Common myeloid progenitor, CD34-positive (primary cell): ENCODE measurements around the gene PSMD8.

Experiments used
- CTCF ChIA-PET: fragments of 350-600 bp; sonication (Branson Sonifier 250); formaldehyde crosslinking; loops from one replicate; lab custom pipeline; 2021; ENCODE audit warnings: antibody characterized with exemption; lab: Charles Lee
- POLR2A ChIA-PET: fragments of 350-600 bp; sonication (Branson Sonifier 250); formaldehyde crosslinking; loops from one replicate; lab custom pipeline; 2021; ENCODE audit warnings: antibody characterized with exemption; lab: Charles Lee
- DNase-seq, 3 donors: peaks; one replicate each; pipeline versions ENCODE4 v3.0.0 to v3.0.0-alpha.2; 2013
- H3K27ac ChIP-seq, 2 experiments: 1 replicate in 1 of 2; 2 replicates in 1 of 2; pipeline ENCODE4 v1.7.0; 2013; ENCODE audit warnings: inconsistent platforms in 2 of 2, low read length in 2 of 2, mild to moderate bottlenecking in 2 of 2, low read depth in 1 of 2, moderate library complexity in 1 of 2; ENCODE audit not compliant: severe bottlenecking in 2 of 2, insufficient read depth in 1 of 2, poor library complexity in 1 of 2
- H3K27me3 ChIP-seq, 5 experiments: replicated peaks in 2 of 5; 1 replicate in 3 of 5; 2 replicates in 2 of 5; pipeline versions ENCODE4 v1.6.1 to v1.7.0; 2013; ENCODE audit warnings: low read length in 4 of 5, mild to moderate bottlenecking in 2 of 5, moderate library complexity in 2 of 5, inconsistent platforms in 1 of 5; ENCODE audit not compliant: insufficient read depth in 5 of 5, control insufficient read depth in 4 of 5
- H3K36me3 ChIP-seq, 4 experiments: 1 replicate in 2 of 4; 2 replicates in 2 of 4; pipeline versions ENCODE4 v1.6.1 to v1.7.0; 2013; ENCODE audit warnings: low read length in 3 of 4, control low read depth in 1 of 4, mild to moderate bottlenecking in 1 of 4; ENCODE audit not compliant: control insufficient read depth in 4 of 4, insufficient read depth in 4 of 4
- H3K4me1 ChIP-seq, 4 experiments: 1 replicate in 3 of 4; 2 replicates in 1 of 4; pipeline versions ENCODE4 v1.6.1 to v1.7.1; 2013; ENCODE audit warnings: low read length in 3 of 4, mild to moderate bottlenecking in 3 of 4, control low read depth in 1 of 4, inconsistent platforms in 1 of 4, moderate library complexity in 1 of 4; ENCODE audit not compliant: control insufficient read depth in 4 of 4, insufficient read depth in 4 of 4; ENCODE audit errors: control extremely low read depth in 1 of 4
- H3K4me3 ChIP-seq, 7 experiments: 1 replicate in 4 of 7; 2 replicates in 3 of 7; pipeline versions ENCODE4 v1.5.1 to v1.7.0; 2013; ENCODE audit warnings: mild to moderate bottlenecking in 7 of 7, low read length in 6 of 7, moderate library complexity in 6 of 7, inconsistent platforms in 2 of 7, low read depth in 2 of 7, control low read depth in 1 of 7; ENCODE audit not compliant: insufficient read depth in 4 of 7, control insufficient read depth in 1 of 7; ENCODE audit errors: extremely low read depth in 1 of 7
- H3K9me3 ChIP-seq, 5 experiments: 1 replicate in 4 of 5; 2 replicates in 1 of 5; pipeline versions ENCODE4 v1.6.1 to v1.7.1; 2013; ENCODE audit warnings: low read length in 4 of 5, mild to moderate bottlenecking in 2 of 5, inconsistent platforms in 1 of 5, low read depth in 1 of 5, moderate library complexity in 1 of 5; ENCODE audit not compliant: control insufficient read depth in 4 of 5, insufficient read depth in 2 of 5; ENCODE audit errors: control extremely low read depth in 1 of 5
- WGBS: methylation state at CpG from one replicate; pipeline ENCODE4 v1.1.5; 2013; ENCODE audit not compliant: insufficient coverage; 5-methylcytosine and 5-hydroxymethylcytosine counted together

Gene PSMD8

GRCh38 chr19:38370299-38370698 lies 4.1 kb upstream of the PSMD8 start:
- Histone ChIP-seq H3K9me3 (peaks cover 0 to 2% (median 0%) of the 10 kb centered on the region in 5 experiments), H3K27ac (no peak overlapping the region), H3K4me3 (no peak overlapping the region), H3K27me3 (peaks cover 0 to 3% (median 0%) of the 10 kb centered on the region in 5 experiments), H3K36me3 (no peaks in the 10 kb centered on the region), H3K4me1 (peaks cover 6 to 11% (median 9%) of the 10 kb centered on the region in 4 experiments)
- DNase-seq, result peak in 1 of 3 donors; percentile 37
- ChIA-PET POLR2A (no interaction called here), CTCF (no interaction called here)
- WGBS, result 76% methylated on average over 12 of the region's 12 CpGs

- H3K27me3 ChIP-seq, result peaks cover 0 to 3% (median 0%) of the 10 kb centered on the region in 5 experiments
- peaks cover 0 to 2% (median 0%) of the 10 kb centered on the region in 4 experiments for H3K36me3 ChIP-seq
- ChIA-PET POLR2A (no interaction called here), CTCF (no interaction called here)
- peaks cover 14 to 19% (median 17%) of the 10 kb centered on the region in 4 experiments for H3K4me1 ChIP-seq
- H3K4me3 ChIP-seq, result no peak overlapping the region
- peaks cover 0 to 2% (median 0%) of the 10 kb centered on the region in 5 experiments for H3K9me3 ChIP-seq
- no peak for DNase-seq
- no peak overlapping the region for H3K27ac ChIP-seq
- WGBS, result 100% methylated on average over 1 of the region's 6 CpGs
Observed at GRCh38 chr19:38371081-38371480, 3.3 kb upstream of the PSMD8 start.

- CTCF ChIA-PET, result interaction anchor here (0.9 to 1.8 kb wide), 8 partner anchors 11 to 139 kb away, joined by 3 to 5 read pairs (median 4); partner anchors contain the start of genes CATSPERG, FAM98C and GGN
- DNase-seq, result no peak
- Histone ChIP-seq H3K4me1 (peaks cover 15 to 23% (median 20%) of the 10 kb centered on the region in 4 experiments), H3K4me3 (peak overlapping the region in 6 of 7 experiments; percentile 55 to 97 (median 88)), H3K9me3 (peaks cover 0 to 2% (median 0%) of the 10 kb centered on the region in 5 experiments), H3K36me3 (peaks cover 0 to 11% (median 9%) of the 10 kb centered on the region in 4 experiments), H3K27ac (peak overlapping the region; percentile 44 to 95), H3K27me3 (peaks cover 0 to 3% (median 0%) of the 10 kb centered on the region in 5 experiments)
- WGBS, result 100% methylated on average over 2 of the region's 6 CpGs
- POLR2A ChIA-PET, result interaction anchor here (0.6 to 1.7 kb wide), 6 partner anchors 12 to 108 kb away, joined by 3 to 13 read pairs (median 6); partner anchors contain the start of genes CATSPERG and GGN
Observed at GRCh38 chr19:38373907-38374331, 452 bp upstream of the PSMD8 start.

GRCh38 chr19:38375098-38375493 lies 725 bp downstream of the PSMD8 start:
- ChIA-PET POLR2A (interaction anchor here (1.2 to 1.7 kb wide), 3 partner anchors 14 to 110 kb away, joined by 6 to 13 read pairs (median 11); partner anchors contain the start of gene CATSPERG), CTCF (interaction anchor here (1.0 to 1.8 kb wide), 3 partner anchors 12 to 131 kb away, joined by 3 to 5 read pairs (median 3); partner anchors contain the start of gene GGN)
- peak overlapping the region; percentile 63 to 97 (median 92) for H3K4me3 ChIP-seq
- 4% methylated on average over 15 of the region's 18 CpGs for WGBS
- peaks cover 0 to under 1% (median 0%) of the 10 kb centered on the region in 5 experiments for H3K27me3 ChIP-seq
- peaks cover 15 to 23% (median 20%) of the 10 kb centered on the region in 4 experiments for H3K4me1 ChIP-seq
- peaks cover 5 to 20% (median 17%) of the 10 kb centered on the region in 4 experiments for H3K36me3 ChIP-seq
- peaks cover 0 to 2% (median 0%) of the 10 kb centered on the region in 5 experiments for H3K9me3 ChIP-seq
- DNase-seq, result no peak
- peak overlapping the region; percentile 75 to 95 for H3K27ac ChIP-seq

- peaks cover 0 to 2% (median 0%) of the 10 kb centered on the region in 5 experiments for H3K9me3 ChIP-seq
- peak overlapping the region in 6 of 7 experiments; percentile 84 to 97 (median 92) for H3K4me3 ChIP-seq
- H3K27me3 ChIP-seq, result no peaks in the 10 kb centered on the region
- WGBS, result 100% methylated on average over 2 of the region's 5 CpGs
- no peak for DNase-seq
- CTCF ChIA-PET, result interaction anchor here (0.7 to 1.4 kb wide), 5 partner anchors 10 to 132 kb away, joined by 3 to 5 read pairs (median 3); partner anchors contain the start of gene GGN
- H3K4me1 ChIP-seq, result peaks cover 15 to 23% (median 20%) of the 10 kb centered on the region in 4 experiments
- H3K27ac ChIP-seq, result peak overlapping the region in 1 of 2 experiments; percentile 95
- H3K36me3 ChIP-seq, result peaks cover 6 to 27% (median 21%) of the 10 kb centered on the region in 4 experiments
- POLR2A ChIA-PET, result interaction anchor here (1.2 kb wide), 1 partner anchor 11 kb away, joined by 3 read pairs; no protein-coding TSS in a partner anchor
Observed at GRCh38 chr19:38375748-38376147, 1.4 kb downstream of the PSMD8 start.

- 90% methylated on average over 3 of the region's 3 CpGs for WGBS
- Histone ChIP-seq H3K36me3 (peaks cover 14 to 35% (median 28%) of the 10 kb centered on the region in 4 experiments), H3K27me3 (no peaks in the 10 kb centered on the region), H3K9me3 (no peaks in the 10 kb centered on the region), H3K27ac (no peak overlapping the region), H3K4me3 (no peak overlapping the region), H3K4me1 (peaks cover 15 to 23% (median 20%) of the 10 kb centered on the region in 4 experiments)
- DNase-seq, result no peak
- ChIA-PET POLR2A (interaction anchor here (1.2 kb wide), 1 partner anchor 10 kb away, joined by 3 read pairs; no protein-coding TSS in a partner anchor), CTCF (interaction anchor here (1.2 to 1.4 kb wide), 2 partner anchors 11 to 42 kb away, joined by 3 to 5 read pairs; partner anchors contain the start of gene GGN)
Observed at GRCh38 chr19:38376576-38376975, 2.2 kb downstream of the PSMD8 start.
